Retinal pigment epithelial cell (primary cell): ENCODE results near the gene PHEX.
"Not testable (repeated sequence)": the region's sequence is repeated elsewhere in the genome, so short reads cannot be mapped to it uniquely, and the experiment has no call there.

Experiments
- DNase-seq: peaks from one replicate; pipeline ENCODE4 v3.0.0-alpha.2; 2010; ENCODE audit warnings: low read depth
- H3K4me3 ChIP-seq: 2 replicates; pipeline ENCODE4 v1.5.1; 2011; ENCODE audit warnings: mild to moderate bottlenecking, low read length, control low read depth, moderate library complexity
- CTCF ChIP-seq: conservative IDR thresholded peaks from 2 replicates; pipeline ENCODE4 v1.5.1; 2011; ENCODE audit warnings: low read depth, low read length, control low read depth, inconsistent platforms

PHEX gene

GRCh38 chrX:22248401-22248800 is 216.3 kb downstream of the PHEX start:
- no peak for DNase-seq
- TF ChIP-seq CTCF = no peak
- no peak overlapping the region for H3K4me3 ChIP-seq

GRCh38 chrX:22249371-22249770 is 217.2 kb downstream of the PHEX start:
- DNase-seq = no peak
- no peak for TF ChIP-seq CTCF
- H3K4me3 ChIP-seq = no peak overlapping the region

- TF ChIP-seq CTCF = no peak
- no peak overlapping the region for H3K4me3 ChIP-seq
- no peak for DNase-seq
Observed at GRCh38 chrX:22268706-22269105, 236.6 kb downstream of the PHEX start.

- no peak for DNase-seq
- H3K4me3 ChIP-seq = no peak within 1 kb of the TSS
- TF ChIP-seq CTCF = no peak
Observed at GRCh38 chrX:22272613-22273012, 240.5 kb downstream of the PHEX start, which contains the start of gene CBLL2. Gene CBLL2, plus strand, starts transcription at chrX:22272913. Its CDS starts 79 bp downstream, at chrX:22272992.

- no peak for TF ChIP-seq CTCF
- DNase-seq = no peak
- no peak overlapping the region for H3K4me3 ChIP-seq
Observed at GRCh38 chrX:22273714-22274317, 241.7 kb downstream of the PHEX start.

- no peak for TF ChIP-seq CTCF
- no peak overlapping the region for H3K4me3 ChIP-seq
- no peak for DNase-seq
Observed at GRCh38 chrX:22276781-22277180, 244.7 kb downstream of the PHEX start.

GRCh38 chrX:22278375-22278774 is 246.2 kb downstream of the PHEX start:
- TF ChIP-seq CTCF = peak; percentile 27
- DNase-seq = no peak
- H3K4me3 ChIP-seq = no peak overlapping the region

GRCh38 chrX:22289209-22289608 is 257.1 kb downstream of the PHEX start:
- not testable (repeated sequence) for DNase-seq, H3K4me3 ChIP-seq
